Measurements from ENCODE around the gene CDC42EP3. TPM values are rescaled to one million over a fixed set of nuclear protein-coding genes. Genes with fewer than 3 reads are reported as not detected.

Gene CDC42EP3
- total and polyA plus RNA-seq, 8 donors: 6.7 to 89.7 (median 17.2) TPM

DNA sequence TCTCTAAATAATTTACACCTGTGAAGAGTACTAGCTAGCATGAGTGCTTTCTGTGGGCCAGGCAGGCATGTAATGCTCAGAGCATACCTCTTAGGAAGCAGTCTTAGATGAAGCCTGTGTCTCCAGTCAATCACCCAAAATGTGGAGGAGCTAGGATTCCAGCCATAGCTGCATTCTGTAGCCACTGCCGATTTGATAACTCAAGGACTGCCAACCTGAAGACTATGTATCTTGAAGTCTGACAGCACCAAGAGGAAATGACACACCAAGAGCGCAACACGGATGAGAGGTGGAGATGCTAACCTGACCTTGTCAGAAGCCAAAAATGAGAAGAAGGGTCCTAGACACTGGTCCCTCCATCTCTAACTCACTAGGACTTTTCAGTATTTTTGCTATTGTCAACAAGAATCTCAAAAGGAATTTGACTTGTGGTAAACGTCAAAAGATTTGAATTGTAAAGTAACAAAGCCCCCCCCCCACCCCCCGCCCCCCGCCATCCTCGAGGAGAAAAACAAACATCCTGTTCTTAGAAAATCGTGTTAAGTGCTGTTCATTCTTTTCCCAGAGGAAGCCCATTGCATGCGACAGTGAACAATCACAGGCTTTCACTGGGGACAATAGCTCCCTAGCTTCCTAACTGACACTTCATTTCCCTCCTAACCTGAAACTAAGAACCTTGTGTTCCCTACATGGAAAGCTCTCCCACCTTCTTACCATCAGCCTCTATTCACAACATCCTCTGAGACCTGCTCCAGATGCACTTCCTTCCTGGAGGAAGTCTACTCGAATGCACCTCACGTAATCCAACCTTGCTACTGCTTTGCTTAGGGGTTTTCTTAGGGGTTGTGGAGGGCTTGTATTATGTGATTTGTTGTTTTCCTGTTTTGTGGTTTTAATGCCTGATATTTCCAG is 14.7 kb downstream of the CDC42EP3 start:
- Histone ChIP-seq H3K36me3 (no peaks in the 10 kb centered on the region), H3K27ac (peak overlapping the region; percentile 23 to 78 (median 57)), H3K9me3 (no peaks in the 10 kb centered on the region), H3K27me3 (no peaks in the 10 kb centered on the region), H3K4me3 (no peak overlapping the region), H3K4me1 (peaks cover 44 to 94% (median 65%) of the 10 kb centered on the region in 4 donors)
- peak in 1 of 2 donors; percentile 28 for DNase-seq
- WGBS, 5 donors: 43 to 54% (median 50%) methylated on average over 10 to 11 of the region's 11 CpGs
- TF ChIP-seq POLR2AphosphoS5 (IDR thresholded peaks at IDR 0.05): peak in 2 of 3 donors; percentile 42 to 47
- TF ChIP-seq CTCF (IDR thresholded peaks at IDR 0.05): no peak
- TF ChIP-seq POLR2A (IDR thresholded peaks at IDR 0.05): no peak
- intact Hi-C loops (cut with DNase I; ENCODE audit: low total_unique reads): no loop called here

- Histone ChIP-seq H3K27ac (peak overlapping the region in 4 of 5 donors; percentile 25 to 78 (median 66)), H3K27me3 (no peaks in the 10 kb centered on the region), H3K36me3 (no peaks in the 10 kb centered on the region), H3K4me1 (peaks cover 47 to 94% (median 70%) of the 10 kb centered on the region in 4 donors), H3K9me3 (no peaks in the 10 kb centered on the region), H3K4me3 (no peak overlapping the region)
- no peak for DNase-seq
- TF ChIP-seq EP300 (IDR thresholded peaks at IDR 0.05): no peak
- no peak for TF ChIP-seq POLR2A (IDR thresholded peaks at IDR 0.05)
- TF ChIP-seq CTCF (IDR thresholded peaks at IDR 0.05): no peak
- TF ChIP-seq POLR2AphosphoS5 (IDR thresholded peaks at IDR 0.05): no peak
- WGBS, 5 donors: 64 to 77% (median 73%) methylated on average over 7 of the region's 7 CpGs
- intact Hi-C loops (cut with DNase I; ENCODE audit: low total_unique reads): no loop called here
Observed at GRCh38 chr2:37654932-37655841, 16.3 kb downstream of the CDC42EP3 start.

DNA sequence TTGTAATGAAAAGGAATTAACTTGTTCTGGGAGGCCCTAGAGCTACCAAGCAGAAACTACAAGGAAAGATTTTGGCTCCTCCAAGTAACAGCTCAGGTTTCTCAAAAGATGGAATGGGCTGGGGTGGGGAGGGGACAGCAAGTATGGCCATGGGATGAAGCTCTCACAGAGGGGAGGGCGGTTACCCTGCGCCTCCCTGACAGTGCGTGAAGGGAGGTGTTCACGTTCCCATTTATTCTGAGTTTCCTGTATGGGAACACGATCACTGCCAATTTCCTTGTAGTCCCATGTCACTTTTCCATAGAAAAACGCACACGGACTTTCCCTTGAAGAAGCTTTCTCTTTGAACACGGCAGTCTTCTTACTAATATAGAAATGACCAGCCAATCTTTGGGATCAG is 17.0 kb downstream of the CDC42EP3 start:
- Histone ChIP-seq H3K9me3 (no peaks in the 10 kb centered on the region), H3K4me3 (no peak overlapping the region), H3K27ac (peak overlapping the region in 4 of 5 donors; percentile 54 to 78 (median 66)), H3K4me1 (peaks cover 41 to 94% (median 70%) of the 10 kb centered on the region in 4 donors), H3K36me3 (no peaks in the 10 kb centered on the region), H3K27me3 (no peaks in the 10 kb centered on the region)
- 75 to 86% (median 79%) methylated on average over 8 of the region's 8 CpGs for WGBS, 5 donors
- no peak for DNase-seq
- intact Hi-C loops (cut with DNase I; ENCODE audit: low total_unique reads): no loop called here
- TF ChIP-seq POLR2A (IDR thresholded peaks at IDR 0.05): no peak
- no peak for TF ChIP-seq EP300 (IDR thresholded peaks at IDR 0.05)
- no peak for TF ChIP-seq CTCF (IDR thresholded peaks at IDR 0.05)
- no peak for TF ChIP-seq POLR2AphosphoS5 (IDR thresholded peaks at IDR 0.05)

DNA sequence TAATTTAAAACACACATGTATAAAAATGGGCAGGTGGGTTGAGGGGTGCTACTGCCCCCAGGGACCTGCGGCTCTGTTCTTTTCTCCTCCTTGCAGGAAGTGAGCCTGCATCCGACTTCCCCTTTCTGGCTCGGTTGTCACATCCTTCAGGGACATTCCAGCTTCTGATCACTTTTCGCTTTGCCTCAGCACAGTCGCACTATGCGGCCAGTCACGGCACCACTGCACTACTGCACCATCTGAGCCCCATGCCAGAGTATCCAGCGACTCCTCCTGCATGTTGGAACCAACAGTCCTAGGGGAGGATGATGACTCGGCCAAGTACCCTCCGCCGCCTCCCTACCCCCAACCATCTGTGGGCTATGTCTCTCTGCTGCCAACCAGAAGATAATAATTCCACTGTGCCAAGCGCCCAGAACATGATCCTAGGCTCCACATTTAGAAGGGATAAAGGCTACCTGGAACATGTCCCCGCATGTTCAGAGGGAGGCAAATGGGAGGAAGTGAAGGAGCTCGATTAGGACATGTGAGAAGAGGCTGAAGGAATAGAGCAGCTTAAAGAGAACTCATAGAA is 17.6 kb downstream of the CDC42EP3 start:
- Histone ChIP-seq H3K36me3 (no peaks in the 10 kb centered on the region), H3K4me1 (peaks cover 36 to 92% (median 67%) of the 10 kb centered on the region in 4 donors), H3K9me3 (no peaks in the 10 kb centered on the region), H3K27ac (peak overlapping the region; percentile 12 to 78 (median 57)), H3K4me3 (no peak overlapping the region), H3K27me3 (no peaks in the 10 kb centered on the region)
- intact Hi-C loops (cut with DNase I; ENCODE audit: low total_unique reads): no loop called here
- 57 to 80% (median 77%) methylated on average over 14 of the region's 14 CpGs for WGBS, 5 donors
- peak in 2 of 3 donors; percentile 21 to 62 for TF ChIP-seq POLR2AphosphoS5 (IDR thresholded peaks at IDR 0.05)
- no peak for TF ChIP-seq EP300 (IDR thresholded peaks at IDR 0.05)
- TF ChIP-seq POLR2A (IDR thresholded peaks at IDR 0.05): no peak
- no peak for TF ChIP-seq CTCF (IDR thresholded peaks at IDR 0.05)
- peak in 1 of 2 donors; percentile 41 for DNase-seq

Data from stomach (tissue), 9 donors.